Esophagus squamous epithelium (tissue), 5 donors: ENCODE data around the gene PRKAR1B. TPM values are rescaled to one million over a fixed set of nuclear protein-coding genes. Genes with fewer than 3 reads are reported as not detected.
"Not testable (repeated sequence)": the region's sequence is repeated elsewhere in the genome, so short reads cannot be mapped to it uniquely, and the experiment has no call there.

Source experiments
- DNase-seq: peaks from one replicate; lab custom pipeline; 2025; lab: John Stamatoyannopoulos, UW
- H3K27ac ChIP-seq, 4 donors: fragments of 200-600 bp; sonication (generic); one replicate each; pipeline ENCODE4 v1.5.1; 2016 to 2019; ENCODE audit warnings: mild to moderate bottlenecking in 1 of 4
- H3K27me3 ChIP-seq, 4 donors: fragments of 200-600 bp; sonication (generic); 1 replicate in 3 of 4; 2 replicates in 1 of 4; pipeline versions ENCODE4 v1.5.1 to v1.6.0; 2017 to 2021; ENCODE audit warnings: antibody characterized with exemption in 1 of 4
- H3K36me3 ChIP-seq, 3 donors: fragments of 200-600 bp; sonication (generic); one replicate each; pipeline ENCODE4 v1.5.1; 2016 to 2019
- H3K4me1 ChIP-seq, 3 donors: fragments of 200-600 bp; sonication (generic); one replicate each; pipeline ENCODE4 v1.5.1; 2017 to 2019
- H3K4me3 ChIP-seq, 4 donors: fragments of 200-600 bp; sonication (generic); 1 replicate in 3 of 4; 2 replicates in 1 of 4; pipeline ENCODE4 v1.5.1; 2016 to 2019; ENCODE audit warnings: mild to moderate bottlenecking in 2 of 4, moderate library complexity in 1 of 4
- H3K9me3 ChIP-seq, 3 donors: fragments of 200-600 bp; sonication (generic); one replicate each; pipeline ENCODE4 v1.5.1; 2016 to 2019
- CTCF ChIP-seq, 6 experiments: fragments of 450-650 bp in 4 of 6; fragments of 200-600 bp in 2 of 6; sonication (generic) in 2 of 6; IDR thresholded peaks; one replicate each; pipeline ENCODE4 v1.5.1; 2016 to 2019; ENCODE audit warnings: antibody characterized with exemption in 6 of 6, mild to moderate bottlenecking in 4 of 6, moderate library complexity in 4 of 6
- POLR2A ChIP-seq, 4 donors: fragments of 450-650 bp; IDR thresholded peaks; one replicate each; pipeline ENCODE4 v1.6.1; 2017; ENCODE audit warnings: antibody characterized with exemption in 4 of 4, mild to moderate bottlenecking in 4 of 4, moderate library complexity in 3 of 4
- WGBS, 2 donors: methylation state at CpG; one replicate each; pipeline ENCODE4 v1.1.5; 2018; 5-methylcytosine and 5-hydroxymethylcytosine counted together
- intact Hi-C: fragments of 100-400 bp; cut with DNase I; formaldehyde crosslinking; loops from one replicate; pipeline ENCODE4 v1.15.0; 2022
- total RNA-seq, 4 donors: library from RNA; depleted of rRNA; stranded (reverse); fragments of >200 nt; gene quantifications; one replicate each; pipeline ENCODE4 v1.1.0, GENCODE V29; 2016
- donor health status: DM: yes; HTN: yes; CAD: no.

Gene PRKAR1B
- total RNA-seq, 4 donors from 2014 or later, result 10.2 to 13.1 (median 12.5) TPM

DNA sequence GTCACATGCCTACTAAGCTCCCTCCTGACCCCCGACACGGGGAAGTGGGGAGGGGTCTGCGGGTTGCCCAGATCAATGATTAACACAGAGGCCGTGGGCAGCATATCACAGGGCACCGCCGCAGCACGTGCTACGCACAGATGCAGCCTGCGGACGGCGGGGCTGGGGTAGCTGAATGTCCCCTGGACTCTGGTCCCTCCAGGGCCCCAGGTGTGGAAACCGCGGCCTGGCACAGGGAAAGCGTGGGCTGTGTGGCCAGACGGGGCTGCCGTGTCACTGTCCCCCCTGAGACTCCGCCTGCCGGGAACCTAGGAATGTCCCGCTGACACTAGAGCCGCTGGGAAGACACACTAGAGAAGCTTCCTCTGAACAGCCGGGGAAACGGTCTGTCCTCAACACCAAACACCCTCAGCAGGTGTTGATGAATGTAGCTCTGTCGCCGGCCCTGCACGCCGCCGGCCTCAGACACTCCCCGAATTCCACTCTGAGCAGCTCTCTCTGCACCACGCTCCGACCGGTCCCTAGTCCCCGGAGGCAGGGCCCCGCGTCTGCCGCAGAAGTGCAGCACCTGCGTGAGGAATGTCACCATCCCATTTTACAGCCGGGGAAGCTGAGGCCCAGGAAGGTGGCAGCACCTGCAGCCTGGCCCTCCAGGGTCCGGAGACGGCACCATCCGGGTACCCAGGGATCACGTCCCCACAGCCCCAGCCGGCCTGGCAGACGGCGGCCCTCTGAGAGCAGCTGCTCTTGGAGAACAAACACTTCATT is 174.0 kb downstream of the PRKAR1B start:
- no peaks in the 10 kb centered on the region for H3K9me3 ChIP-seq
- DNase-seq, result no peak
- no peaks in the 10 kb centered on the region for H3K27me3 ChIP-seq
- H3K4me1 ChIP-seq, result no peaks in the 10 kb centered on the region
- peaks cover 0 to 10% (median 0%) of the 10 kb centered on the region in 3 donors for H3K36me3 ChIP-seq
- WGBS, 2 donors, result 83 to 93% methylated on average over 8 to 15 of the region's 44 CpGs
- TF ChIP-seq POLR2A (IDR thresholded peaks at IDR 0.05) (no peak), CTCF (IDR thresholded peaks at IDR 0.05) (no peak)
- intact Hi-C loops, result no loop called here
- no peak overlapping the region for H3K4me3 ChIP-seq
- H3K27ac ChIP-seq, result no peak overlapping the region

GRCh38 chr7:552151-552867 is 174.8 kb downstream of the PRKAR1B start:
- H3K27me3 ChIP-seq, DNase-seq, H3K27ac ChIP-seq, H3K4me1 ChIP-seq, H3K36me3 ChIP-seq, H3K9me3 ChIP-seq, intact Hi-C loops, H3K4me3 ChIP-seq: not testable (repeated sequence)
- 79 to 97% methylated on average over 5 to 8 of the region's 32 CpGs for WGBS, 2 donors

DNA sequence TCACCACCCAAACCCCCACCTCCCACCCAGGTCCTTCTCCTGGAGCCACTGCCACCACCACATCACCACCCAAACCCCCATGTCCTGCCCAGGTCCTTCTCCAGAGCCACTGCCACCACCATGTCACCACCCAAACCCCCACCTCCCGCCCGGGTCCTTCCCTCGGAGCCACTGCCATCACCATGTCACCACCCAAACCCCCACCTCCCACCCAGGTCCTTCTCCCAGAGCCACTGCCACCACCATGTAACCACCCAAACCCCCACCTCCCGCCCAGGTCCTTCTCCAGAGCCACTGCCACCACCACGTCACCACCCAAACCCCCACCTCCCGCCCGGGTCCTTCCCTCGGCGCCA is 175.5 kb downstream of the PRKAR1B start:
- intact Hi-C loops, H3K27ac ChIP-seq, H3K27me3 ChIP-seq, H3K4me1 ChIP-seq, H3K9me3 ChIP-seq, H3K36me3 ChIP-seq, H3K4me3 ChIP-seq, DNase-seq: not testable (repeated sequence)
- 77 to 100% methylated on average over 4 to 5 of the region's 9 CpGs for WGBS, 2 donors

DNA sequence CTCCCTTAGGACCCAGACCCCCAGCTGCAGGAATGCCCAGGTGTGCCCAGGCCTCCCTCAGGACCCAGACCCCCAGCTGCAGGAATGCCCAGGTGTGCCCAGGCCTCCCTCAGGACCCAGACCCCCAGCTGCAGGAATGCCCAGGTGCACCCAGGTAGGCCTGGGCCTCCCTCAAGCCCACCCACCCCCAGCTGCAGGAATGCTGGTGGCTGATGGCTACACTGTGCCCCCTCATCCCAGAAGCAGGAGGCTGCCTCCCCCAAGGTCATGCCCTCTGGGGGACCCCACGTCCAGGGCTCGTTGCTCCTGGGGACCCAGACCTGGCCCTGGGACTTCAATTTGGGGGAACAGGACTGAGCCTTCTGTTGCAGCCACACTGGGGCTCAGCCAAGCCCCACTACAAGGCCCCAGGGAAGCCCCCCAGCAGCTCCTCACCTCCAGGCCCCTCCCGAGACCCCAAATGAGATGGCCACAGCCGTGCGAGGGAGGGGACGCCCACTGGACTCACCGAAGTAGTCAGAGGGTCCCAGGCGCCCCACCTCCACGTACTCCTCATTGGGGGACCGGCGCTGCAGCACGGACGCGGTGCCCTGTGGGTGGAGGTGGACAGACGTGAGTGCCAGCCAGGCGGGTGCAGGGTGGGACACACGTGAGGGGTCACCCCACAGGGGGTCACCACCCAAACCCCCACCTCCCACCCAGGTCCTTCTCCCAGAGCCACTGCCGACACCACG is 176.0 kb downstream of the PRKAR1B start:
- TF ChIP-seq CTCF (IDR thresholded peaks at IDR 0.05), result no peak
- no peak for TF ChIP-seq POLR2A (IDR thresholded peaks at IDR 0.05)
- 76% methylated on average over 3 of the region's 19 CpGs; no CpG with 5 or more reads in 1 of the 2 donors for WGBS, 2 donors

DNA sequence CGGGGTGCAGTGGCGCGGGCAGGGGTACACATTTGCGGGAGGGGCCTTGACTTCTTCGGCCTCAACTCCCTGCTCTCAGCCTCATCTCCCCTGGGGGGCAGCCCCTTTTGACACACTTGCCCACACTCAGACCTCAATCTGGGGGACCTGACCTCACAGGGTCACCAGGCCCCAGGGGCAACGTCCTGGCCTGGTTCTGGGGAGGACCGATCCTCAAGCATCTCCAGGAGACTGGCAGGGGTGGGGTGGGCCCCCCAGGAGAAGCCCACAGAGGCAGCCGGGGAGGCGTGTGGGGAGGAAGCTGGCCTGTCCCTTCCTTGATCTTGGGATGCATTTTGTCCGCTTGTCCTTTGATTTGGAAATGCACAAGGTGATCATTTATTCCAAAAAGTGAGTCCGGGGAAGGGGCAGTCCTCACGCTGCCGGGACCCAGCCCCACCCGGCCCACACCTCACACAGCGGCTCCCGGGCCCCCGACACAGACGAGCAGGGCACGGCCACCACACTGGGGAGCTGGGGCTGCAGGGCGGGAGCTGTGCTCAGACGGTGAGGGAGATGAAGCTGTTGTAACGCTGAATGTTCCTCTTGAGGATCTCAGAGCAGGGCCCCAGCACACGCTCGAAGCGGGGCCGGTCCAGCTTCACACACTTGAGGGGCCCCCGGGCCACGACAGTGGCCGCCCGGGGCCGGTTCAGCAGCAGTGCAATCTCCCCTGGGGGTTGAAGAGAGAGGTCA is 177.0 kb downstream of the PRKAR1B start:
- intact Hi-C loops, result loop anchor here (10.0 kb wide), 1 partner anchor 185 kb away; no protein-coding TSS in a partner anchor
- no peak for DNase-seq
- Histone ChIP-seq H3K9me3 (no peaks in the 10 kb centered on the region), H3K27me3 (no peaks in the 10 kb centered on the region), H3K36me3 (peaks cover 0 to 10% (median 0%) of the 10 kb centered on the region in 3 donors), H3K4me3 (no peak overlapping the region), H3K4me1 (no peaks in the 10 kb centered on the region), H3K27ac (no peak overlapping the region)
- WGBS, 2 donors, result 91 to 92% methylated on average over 2 to 7 of the region's 31 CpGs
- TF ChIP-seq CTCF (IDR thresholded peaks at IDR 0.05) (no peak), POLR2A (IDR thresholded peaks at IDR 0.05) (no peak)

More for the DNA sequence above, 176.0 kb downstream of the PRKAR1B start:
- Histone ChIP-seq H3K4me1 (no peaks in the 10 kb centered on the region), H3K27ac (no peak overlapping the region), H3K36me3 (peaks cover 0 to 10% (median 0%) of the 10 kb centered on the region in 3 donors), H3K27me3 (no peaks in the 10 kb centered on the region), H3K9me3 (no peaks in the 10 kb centered on the region), H3K4me3 (no peak overlapping the region)
- intact Hi-C loops, result no loop called here
- no peak for DNase-seq
